Stimulated activated CD8-positive, alpha-beta memory T cell treated with anti-CD3 and anti-CD28 coated beads, Interleukin-4, amount 100 ng/mL, for 48 hours (primary cell): ENCODE measurements around the gene HOXB2.

ENCODE experiments used
- DNase-seq: peaks from one replicate; pipeline ENCODE4 v3.0.0-alpha.2; 2020

Gene HOXB2

DNA sequence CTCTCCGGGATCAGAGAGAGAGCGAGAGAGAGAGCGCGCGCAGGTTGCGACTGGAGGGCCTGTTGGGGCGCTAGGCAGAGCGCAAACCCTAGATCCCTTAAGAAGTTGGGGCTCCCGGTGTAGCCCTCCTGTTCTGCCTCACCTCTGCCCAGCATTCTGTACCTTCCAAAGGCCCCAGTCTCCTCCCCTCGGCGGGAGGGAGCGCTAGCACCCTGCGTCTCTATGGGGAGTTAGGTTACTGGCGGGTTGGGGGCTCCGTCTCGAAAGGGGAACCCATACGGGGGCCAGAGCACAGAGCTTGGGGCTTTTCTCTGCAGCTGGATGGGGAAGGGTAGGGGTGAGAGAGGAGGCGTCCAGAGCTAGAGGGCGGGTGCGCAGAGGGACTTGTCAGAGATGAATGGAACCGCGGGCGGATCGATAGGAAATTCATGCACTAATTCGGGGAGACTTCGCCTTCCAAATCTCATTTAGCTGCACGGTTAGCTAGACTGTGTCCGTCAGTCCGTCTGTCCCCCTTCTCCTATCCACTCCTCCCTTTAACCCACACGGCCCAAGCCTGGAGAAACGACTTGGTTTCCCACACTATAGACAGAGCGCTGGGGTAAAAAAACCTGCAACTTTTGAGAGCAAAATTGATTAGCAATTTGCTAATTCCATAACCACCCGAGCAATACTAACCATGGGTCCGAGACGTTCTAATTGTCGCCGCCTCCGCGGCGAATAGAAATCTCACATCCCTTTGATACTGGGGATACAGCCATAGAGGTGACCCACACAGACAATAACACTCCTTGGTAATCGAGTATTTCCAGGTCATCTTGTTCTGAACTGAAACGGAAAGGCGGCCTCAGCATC is 33.9 kb upstream of the HOXB2 start:
- DNase-seq, result no peak

GRCh38 chr17:48577946-48578615 is 33.2 kb upstream of the HOXB2 start, which contains the start of gene HOXB4:
TSS of gene HOXB4 (minus strand) at chr17:48578350. CDS start at chr17:48578319, 31 bp downstream.
- peak; percentile 76 for DNase-seq

GRCh38 chr17:48577330-48577945 is 32.5 kb upstream of the HOXB2 start:
- DNase-seq, result no peak

DNA sequence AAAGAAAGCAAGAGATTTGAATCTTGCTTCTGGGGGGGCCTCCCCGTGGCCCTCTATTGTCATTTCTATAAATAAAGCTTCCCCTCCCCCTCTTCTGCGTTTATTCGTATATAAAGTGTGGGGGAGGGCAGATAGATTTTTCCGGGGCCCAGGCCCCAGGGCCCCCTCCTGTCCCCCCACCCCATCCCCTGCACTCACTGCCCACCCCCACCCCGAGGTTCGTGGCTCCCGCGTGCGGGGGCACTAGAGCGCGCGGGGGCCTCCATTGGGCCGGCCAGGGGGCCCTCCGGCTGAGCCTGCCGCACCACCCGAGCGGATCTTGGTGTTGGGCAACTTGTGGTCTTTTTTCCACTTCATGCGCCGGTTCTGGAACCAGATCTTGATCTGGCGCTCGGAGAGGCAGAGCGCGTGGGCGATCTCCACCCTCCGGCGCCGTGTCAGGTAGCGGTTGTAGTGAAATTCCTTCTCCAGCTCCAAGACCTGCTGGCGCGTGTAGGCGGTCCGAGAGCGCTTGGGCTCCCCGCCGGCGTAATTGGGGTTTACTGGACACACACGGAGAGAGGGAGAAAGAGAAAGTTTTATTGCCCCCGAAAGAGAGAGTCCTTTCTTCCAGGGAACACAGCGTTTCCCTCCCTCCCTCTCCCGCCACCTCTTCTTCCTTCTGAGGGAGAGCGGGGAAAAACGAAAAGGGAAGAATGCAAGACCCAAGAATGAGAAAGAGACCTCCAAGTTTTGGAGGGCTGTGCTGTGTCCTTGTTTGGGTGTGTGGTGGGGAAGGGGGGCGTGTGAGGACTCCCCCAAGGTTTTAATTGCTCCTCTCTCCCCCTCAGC is 31.8 kb upstream of the HOXB2 start:
- no peak for DNase-seq

- DNase-seq, result no peak
Observed at GRCh38 chr17:48575673-48576478, 31.0 kb upstream of the HOXB2 start.

GRCh38 chr17:48575066-48575582 is 30.2 kb upstream of the HOXB2 start:
- DNase-seq, result no peak

- no peak for DNase-seq
Observed at GRCh38 chr17:48574505-48575065, 29.7 kb upstream of the HOXB2 start.

- no peak for DNase-seq
Observed at GRCh38 chr17:48571826-48572417, 27.0 kb upstream of the HOXB2 start.

GRCh38 chr17:48571024-48571818 is 26.3 kb upstream of the HOXB2 start:
- no peak for DNase-seq

DNA sequence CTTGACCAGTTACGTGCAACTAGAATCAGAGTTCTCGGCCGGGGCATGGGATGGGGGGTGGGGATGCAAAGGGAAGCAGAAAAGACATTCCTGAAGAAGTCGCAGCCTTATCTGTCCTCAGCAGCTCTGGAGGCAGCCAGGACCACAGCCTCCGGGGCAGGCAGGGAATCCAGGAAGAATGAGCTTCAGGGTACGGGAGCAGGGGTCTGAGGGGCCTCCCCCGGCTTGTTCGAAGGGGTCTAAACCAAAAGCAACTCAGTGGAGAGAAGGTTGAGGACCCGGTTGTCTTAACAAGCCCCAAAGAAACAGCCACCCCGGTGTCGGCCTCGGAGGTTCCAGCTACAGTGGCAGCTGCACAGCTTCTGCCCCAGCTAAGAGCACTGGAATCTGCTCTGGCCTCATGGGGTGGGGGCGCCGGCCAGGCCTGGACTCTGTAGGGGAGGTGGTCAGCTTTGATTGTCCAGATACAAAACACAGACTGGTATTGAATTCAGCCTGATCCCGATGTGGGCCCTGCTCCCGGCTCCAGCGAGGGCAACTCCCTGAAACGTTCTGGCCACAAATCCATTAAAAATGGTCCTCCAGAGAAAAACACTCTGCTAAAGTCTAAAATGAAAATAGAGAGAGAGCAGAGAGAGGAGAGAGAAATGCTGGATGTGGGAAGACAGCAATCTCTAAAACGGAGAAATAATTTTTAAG is 25.6 kb upstream of the HOXB2 start:
- DNase-seq, result no peak

DNA sequence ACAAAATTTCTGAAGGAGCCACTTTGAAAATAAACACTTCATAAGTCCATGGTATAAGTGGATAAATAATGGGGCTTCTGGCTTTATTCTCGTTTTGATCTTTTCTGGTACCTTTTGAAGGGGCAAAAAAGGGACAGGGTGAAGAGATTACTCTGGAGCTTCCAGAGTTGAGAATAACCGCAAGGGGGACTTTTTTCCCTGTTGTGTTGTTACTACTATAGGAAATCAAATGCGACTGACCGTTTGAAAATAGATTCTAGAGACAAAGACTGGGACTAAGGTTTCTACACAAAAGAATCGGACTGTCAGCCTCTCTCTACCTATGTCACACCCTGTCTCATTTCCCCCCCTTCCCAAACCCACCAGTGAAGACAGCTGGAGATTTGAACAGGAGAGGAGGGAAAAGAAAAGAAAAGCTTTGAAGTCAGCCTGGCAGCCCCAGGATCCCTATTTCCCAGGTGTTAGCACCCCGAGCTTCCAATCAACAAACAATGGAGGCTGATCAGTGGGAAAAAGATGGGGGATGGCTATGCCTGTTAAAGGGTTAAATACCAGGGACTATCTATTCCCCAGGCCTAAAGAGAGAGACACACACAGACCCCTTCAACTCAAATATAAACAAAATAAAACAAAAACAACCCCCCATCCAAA is 24.9 kb upstream of the HOXB2 start:
- DNase-seq, result no peak

GRCh38 chr17:48569240-48569582 is 24.3 kb upstream of the HOXB2 start:
- DNase-seq, result no peak

DNA sequence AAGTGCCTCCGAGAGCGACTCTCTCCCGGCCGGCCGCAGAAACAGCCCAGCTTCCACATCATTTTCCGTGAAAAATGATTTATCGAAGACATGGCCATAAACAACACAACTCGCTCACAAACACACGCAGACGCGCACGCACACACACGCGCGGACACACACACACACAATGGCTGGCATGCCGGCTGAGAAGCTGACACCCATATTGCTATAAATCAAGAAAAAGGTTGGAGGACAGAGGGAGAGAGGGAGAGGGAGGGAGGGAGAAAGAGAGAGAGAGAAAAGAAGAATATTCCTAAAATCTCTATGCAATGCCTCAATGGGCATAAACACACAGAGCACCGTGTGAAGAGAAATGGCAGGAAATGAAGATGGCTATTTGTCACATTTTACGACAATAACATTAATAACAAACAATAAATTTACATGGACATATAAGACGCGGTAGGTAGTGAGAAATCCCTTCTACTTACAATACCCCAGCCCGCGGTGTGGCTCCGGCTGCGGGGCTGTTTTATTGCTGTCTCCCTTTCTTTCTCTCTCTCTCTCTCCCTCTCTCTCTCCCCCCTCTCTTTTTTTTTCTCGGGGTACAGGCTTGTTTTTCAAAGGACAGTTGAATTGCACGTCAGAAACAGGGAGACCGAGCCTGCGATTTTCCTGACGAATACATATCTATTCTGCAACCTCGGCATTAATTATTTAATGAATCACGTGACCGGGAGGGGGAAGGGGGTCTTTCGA is 23.8 kb upstream of the HOXB2 start:
- DNase-seq, result no peak

- DNase-seq, result no peak
Observed at GRCh38 chr17:48567646-48568354, 22.9 kb upstream of the HOXB2 start.

GRCh38 chr17:48567209-48567608 is 22.3 kb upstream of the HOXB2 start:
- DNase-seq, result no peak

DNA sequence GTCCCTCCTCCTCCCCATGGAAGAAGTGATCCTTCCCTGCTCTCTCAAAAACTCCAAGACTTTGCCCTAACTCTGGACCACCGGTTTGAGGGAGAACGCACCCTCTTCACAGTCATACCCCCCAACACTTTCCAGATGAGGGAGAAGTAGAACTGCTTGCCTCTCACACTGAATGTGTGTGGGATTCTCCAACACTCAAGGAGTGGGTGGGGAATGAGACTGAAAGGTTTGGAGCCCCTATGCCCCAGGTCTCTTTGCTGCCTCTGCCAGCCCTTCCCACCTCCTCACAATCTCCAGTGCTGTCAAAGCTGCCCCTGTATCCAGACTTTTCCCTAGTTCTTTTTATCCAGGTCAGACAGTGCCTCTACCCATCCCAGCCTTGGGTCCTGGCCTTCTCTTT is 21.8 kb upstream of the HOXB2 start:
- no peak for DNase-seq

GRCh38 chr17:48565925-48566710 is 21.2 kb upstream of the HOXB2 start:
- DNase-seq, result no peak
